Keratinocyte (primary cell): ENCODE data around the gene HMGB2. TPM values are rescaled to one million over a fixed set of nuclear protein-coding genes. Genes with fewer than 3 reads are reported as not detected.
A peak's percentile ranks its signal among the peaks of the same experiment; 100 is the strongest.

Source experiments
- DNase-seq: peaks from one replicate; pipeline ENCODE4 v3.0.0-alpha.2; 2011; ENCODE audit warnings: low read depth, missing footprints, low spot score
- FAIRE-seq: peaks from 2 replicates; lab custom pipeline; 2011; peaks lifted over from hg19 to GRCh38; lab: Jason Lieb, UNC
- H2AFZ ChIP-seq: 2 replicates; pipeline ENCODE4 v1.6.0; 2012; ENCODE audit warnings: low read length, control low read depth, inconsistent platforms; ENCODE audit not compliant: control insufficient read depth
- H3K27ac ChIP-seq: 2 replicates; pipeline ENCODE4 v1.5.1; 2011; ENCODE audit warnings: low read length; ENCODE audit not compliant: control insufficient read depth, insufficient read depth
- H3K27me3 ChIP-seq: 3 replicates; pipeline ENCODE4 v1.6.0; 2011; ENCODE audit warnings: low read length; ENCODE audit not compliant: control insufficient read depth, insufficient read depth; ENCODE audit errors: extremely low read depth
- H3K36me3 ChIP-seq, 2 experiments: 2 replicates in 1 of 2; 3 replicates in 1 of 2; pipeline ENCODE4 v1.5.1; 2011; ENCODE audit warnings: low read length in 2 of 2, mild to moderate bottlenecking in 1 of 2; ENCODE audit not compliant: control insufficient read depth in 2 of 2, insufficient read depth in 2 of 2; ENCODE audit errors: extremely low read depth in 1 of 2
- H3K4me1 ChIP-seq: 3 replicates; pipeline ENCODE4 v1.5.1; 2011; ENCODE audit warnings: low read length; ENCODE audit not compliant: control insufficient read depth, insufficient read depth; ENCODE audit errors: extremely low read depth
- H3K4me2 ChIP-seq: 3 replicates; pipeline ENCODE4 v1.6.0; 2011; ENCODE audit warnings: low read depth, low read length; ENCODE audit not compliant: control insufficient read depth, insufficient read depth; ENCODE audit errors: extremely low read depth
- H3K4me3 ChIP-seq, 3 experiments: fragments of 200-600 bp in 1 of 3; sonication (generic) in 1 of 3; 2 replicates in 2 of 3; 3 replicates in 1 of 3; pipeline ENCODE4 v1.5.1; 2011 to 2016; ENCODE audit warnings: low read length in 3 of 3, mild to moderate bottlenecking in 3 of 3, control low read depth in 2 of 3, inconsistent platforms in 1 of 3, low read depth in 1 of 3, mixed read lengths in 1 of 3, mixed run types in 1 of 3, moderate library complexity in 1 of 3; ENCODE audit not compliant: control insufficient read depth in 2 of 3, insufficient read depth in 2 of 3; ENCODE audit errors: extremely low read depth in 1 of 3
- H3K79me2 ChIP-seq: 2 replicates; pipeline ENCODE4 v1.6.0; 2012; ENCODE audit warnings: low read length; ENCODE audit not compliant: control insufficient read depth, insufficient read depth
- H3K9ac ChIP-seq: 3 replicates; pipeline ENCODE4 v1.6.0; 2011; ENCODE audit warnings: low read length; ENCODE audit not compliant: control insufficient read depth, insufficient read depth; ENCODE audit errors: extremely low read depth
- H3K9me1 ChIP-seq: 3 replicates; pipeline ENCODE4 v1.6.0; 2011; ENCODE audit warnings: low read length; ENCODE audit not compliant: control insufficient read depth, insufficient read depth; ENCODE audit errors: extremely low read depth
- H3K9me3 ChIP-seq: 2 replicates; pipeline ENCODE4 v1.5.1; 2012; ENCODE audit warnings: low read depth, low read length; ENCODE audit not compliant: control insufficient read depth
- H4K20me1 ChIP-seq: 3 replicates; pipeline ENCODE4 v1.6.0; 2011; ENCODE audit warnings: low read length; ENCODE audit not compliant: control insufficient read depth, insufficient read depth; ENCODE audit errors: extremely low read depth
- EZH2 ChIP-seq: IDR thresholded peaks from one replicate; pipeline ENCODE4 v1.6.1; 2012; ENCODE audit warnings: inconsistent platforms, mild to moderate bottlenecking, low read length, moderate library complexity
- dilution Hi-C: fragments of 300-500 bp; cut with MboI; formaldehyde crosslinking; loops from one replicate; pipeline ENCODE4 v1.7.0; 2020; ENCODE audit warnings: low sequenced_read_pairs; ENCODE audit not compliant: extremely low pct_ligation_motif_present
- polyA plus RNA-seq, 5 experiments: library from polyadenylated mRNA; depleted of rRNA in 3 of 5; stranded (reverse) in 3 of 5; stranded (forward) in 1 of 5; unstranded in 1 of 5; fragments of >200 nt; gene quantifications; 1 replicate in 1 of 5; 2 replicates in 3 of 5; 3 replicates in 1 of 5; pipeline versions ENCODE4 v1.2.1 to v1.2.3, GENCODE V29; 2011 to 2012; ENCODE audit warnings: missing spikeins in 2 of 5, low read depth in 1 of 5, low replicate concordance in 1 of 5
- TF ChIP-seq, protein P1 (sequence below), 3 experiments: IDR thresholded peaks in 1 of 3; conservative IDR thresholded peaks in 1 of 3; optimal IDR thresholded peaks in 1 of 3; 2 replicates in 2 of 3; 3 replicates in 1 of 3; pipeline versions ENCODE3 to v1.5.1; 2011; ENCODE audit warnings: low read length in 3 of 3, mild to moderate bottlenecking in 3 of 3, moderate library complexity in 2 of 3, control low read depth in 1 of 3, inconsistent platforms in 1 of 3; ENCODE audit not compliant: insufficient read depth in 2 of 3; ENCODE audit errors: extremely low read depth in 1 of 3

HMGB2 gene
- polyA plus RNA-seq, 1 donor (not counting 4 experiments of a cell fraction or from before 2014, with no cell fraction given) = 55.9 TPM

DNA sequence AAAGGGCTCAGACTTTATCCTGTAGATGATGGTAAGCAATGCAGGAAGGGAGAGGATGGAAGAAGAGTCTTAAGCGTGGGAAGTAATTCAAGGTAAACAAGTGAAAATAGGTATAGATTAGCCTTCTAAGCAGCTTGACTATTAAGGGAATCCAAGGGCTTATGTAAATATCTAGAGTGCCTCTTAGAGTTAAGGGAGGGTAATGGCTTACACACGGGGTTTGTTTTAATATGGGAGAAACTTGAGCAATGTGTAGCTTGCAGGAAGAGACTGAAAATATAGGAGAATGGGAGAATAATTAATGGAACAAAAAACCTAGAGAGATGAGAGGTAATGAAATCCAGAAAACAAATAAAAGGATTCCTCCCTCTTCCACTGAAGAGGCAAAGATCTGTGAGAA, 23.8 kb upstream of the HMGB2 start:
- Histone ChIP-seq H3K4me1 (no peaks in the 10 kb centered on the region), H3K36me3 (no peaks in the 10 kb centered on the region), H3K9me1 (no peaks in the 10 kb centered on the region), H3K9me3 (no peaks in the 10 kb centered on the region), H3K79me2 (no peaks in the 10 kb centered on the region), H4K20me1 (no peaks in the 10 kb centered on the region), H2AFZ (no peak overlapping the region), H3K4me2 (no peak overlapping the region), H3K27ac (no peak overlapping the region), H3K4me3 (no peak overlapping the region), H3K9ac (no peak overlapping the region), H3K27me3 (no peaks in the 10 kb centered on the region)
- no peak for TF ChIP-seq EZH2
- DNase-seq (no peak), FAIRE-seq (no peak)
- dilution Hi-C loops = no loop called here

DNA sequence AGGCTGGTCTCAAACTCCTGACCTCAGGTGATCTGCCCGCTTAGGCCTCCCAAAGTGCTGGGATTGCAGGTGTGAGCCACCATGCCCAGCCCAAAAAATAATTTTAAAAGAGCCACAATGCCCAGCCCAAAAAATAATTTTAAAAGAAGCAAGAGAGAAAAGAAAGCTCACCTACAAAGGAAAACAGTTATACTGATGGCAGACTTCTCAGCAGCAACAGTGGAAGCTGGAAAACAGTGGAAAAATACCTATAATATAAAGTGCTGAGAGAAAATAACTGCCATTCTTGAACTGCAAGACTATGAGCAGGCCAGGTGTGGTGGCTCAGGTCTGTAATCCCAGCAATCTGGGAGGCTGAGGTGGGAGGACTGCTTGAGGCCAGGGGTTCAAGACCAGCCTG, 13.3 kb upstream of the HMGB2 start:
- no peak overlapping the region for H2AFZ ChIP-seq
- H3K36me3 ChIP-seq = no peaks in the 10 kb centered on the region
- H4K20me1 ChIP-seq = no peaks in the 10 kb centered on the region
- no peaks in the 10 kb centered on the region for H3K9me1 ChIP-seq
- no peaks in the 10 kb centered on the region for H3K27me3 ChIP-seq
- H3K4me3 ChIP-seq = no peak overlapping the region
- H3K9ac ChIP-seq = no peak overlapping the region
- DNase-seq (no peak), FAIRE-seq (no peak)
- no peaks in the 10 kb centered on the region for H3K79me2 ChIP-seq
- TF ChIP-seq, protein P1, sequence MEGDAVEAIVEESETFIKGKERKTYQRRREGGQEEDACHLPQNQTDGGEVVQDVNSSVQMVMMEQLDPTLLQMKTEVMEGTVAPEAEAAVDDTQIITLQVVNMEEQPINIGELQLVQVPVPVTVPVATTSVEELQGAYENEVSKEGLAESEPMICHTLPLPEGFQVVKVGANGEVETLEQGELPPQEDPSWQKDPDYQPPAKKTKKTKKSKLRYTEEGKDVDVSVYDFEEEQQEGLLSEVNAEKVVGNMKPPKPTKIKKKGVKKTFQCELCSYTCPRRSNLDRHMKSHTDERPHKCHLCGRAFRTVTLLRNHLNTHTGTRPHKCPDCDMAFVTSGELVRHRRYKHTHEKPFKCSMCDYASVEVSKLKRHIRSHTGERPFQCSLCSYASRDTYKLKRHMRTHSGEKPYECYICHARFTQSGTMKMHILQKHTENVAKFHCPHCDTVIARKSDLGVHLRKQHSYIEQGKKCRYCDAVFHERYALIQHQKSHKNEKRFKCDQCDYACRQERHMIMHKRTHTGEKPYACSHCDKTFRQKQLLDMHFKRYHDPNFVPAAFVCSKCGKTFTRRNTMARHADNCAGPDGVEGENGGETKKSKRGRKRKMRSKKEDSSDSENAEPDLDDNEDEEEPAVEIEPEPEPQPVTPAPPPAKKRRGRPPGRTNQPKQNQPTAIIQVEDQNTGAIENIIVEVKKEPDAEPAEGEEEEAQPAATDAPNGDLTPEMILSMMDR (optimal IDR thresholded peaks at IDR 0.05 in 1 of 3, IDR thresholded peaks at IDR 0.05 in 1 of 3, conservative IDR thresholded peaks at IDR 0.05 in 1 of 3; ENCODE audit: extremely low read depth in 1 of 3, insufficient read depth in 2 of 3, low read length in 3 of 3) = no peak
- no peak for TF ChIP-seq EZH2
- H3K4me1 ChIP-seq = no peaks in the 10 kb centered on the region
- H3K9me3 ChIP-seq = no peaks in the 10 kb centered on the region
- dilution Hi-C loops = no loop called here
- H3K4me2 ChIP-seq = no peak overlapping the region
- H3K27ac ChIP-seq = no peak overlapping the region

DNA sequence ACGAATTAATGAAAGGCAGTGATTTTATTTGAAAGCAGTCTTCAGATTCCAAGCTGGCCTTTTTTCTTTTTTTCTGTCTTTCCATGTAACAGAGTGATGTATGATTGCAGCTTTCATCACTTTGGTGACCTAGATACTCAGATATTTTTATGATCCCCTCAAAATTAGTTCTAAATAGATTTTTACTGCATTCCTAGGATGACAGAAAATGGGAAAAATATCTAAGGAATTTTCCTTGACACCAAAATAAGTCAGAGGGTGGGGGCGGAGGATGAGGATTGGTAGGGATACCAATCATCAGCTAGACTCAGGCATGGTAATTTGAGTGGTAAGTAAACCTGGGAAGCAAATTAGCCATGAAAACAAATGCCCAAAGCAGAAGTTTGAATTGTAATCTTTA, 11.9 kb upstream of the HMGB2 start:
- no peaks in the 10 kb centered on the region for H3K36me3 ChIP-seq
- dilution Hi-C loops = no loop called here
- peak overlapping the region; percentile 46 for H2AFZ ChIP-seq
- no peaks in the 10 kb centered on the region for H4K20me1 ChIP-seq
- no peaks in the 10 kb centered on the region for H3K27me3 ChIP-seq
- H3K4me3 ChIP-seq = no peak overlapping the region
- DNase-seq = no peak
- no peaks in the 10 kb centered on the region for H3K9me1 ChIP-seq
- H3K9me3 ChIP-seq = no peaks in the 10 kb centered on the region
- H3K9ac ChIP-seq = no peak overlapping the region
- no peak overlapping the region for H3K27ac ChIP-seq
- peak overlapping the region; percentile 8 for H3K4me2 ChIP-seq
- H3K79me2 ChIP-seq = no peaks in the 10 kb centered on the region
- no peak for FAIRE-seq
- TF ChIP-seq, protein P1 (optimal IDR thresholded peaks at IDR 0.05 in 1 of 3, IDR thresholded peaks at IDR 0.05 in 1 of 3, conservative IDR thresholded peaks at IDR 0.05 in 1 of 3; ENCODE audit: extremely low read depth in 1 of 3, insufficient read depth in 2 of 3, low read length in 3 of 3) = no peak
- no peak for TF ChIP-seq EZH2
- H3K4me1 ChIP-seq = no peaks in the 10 kb centered on the region
